BJ (cell line): ENCODE measurements around the gene PHRF1. TPM values are rescaled to one million over a fixed set of nuclear protein-coding genes. Genes with fewer than 3 reads are reported as not detected.

ENCODE experiments used
- CTCF ChIA-PET: fragments of 350-600 bp; formaldehyde crosslinking; extraction: SDS; loops from one replicate; lab custom pipeline; 2021; ENCODE audit warnings: antibody characterized with exemption, inconsistent platforms; lab: Yijun Ruan, JAX
- POLR2A ChIA-PET: fragments of 300-600 bp; sonication (Branson Sonifier 250); formaldehyde crosslinking; extraction: SDS; loops from one replicate; lab custom pipeline; 2021; ENCODE audit warnings: antibody characterized with exemption; lab: Charles Lee
- DNase-seq: peaks from one replicate; pipeline ENCODE4 v3.0.0-alpha.2; 2011; ENCODE audit warnings: low read depth
- H3K27me3 ChIP-seq: 2 replicates; pipeline ENCODE4 v1.6.0; 2011; ENCODE audit warnings: low read length; ENCODE audit not compliant: control insufficient read depth, insufficient read depth
- H3K36me3 ChIP-seq: 2 replicates; pipeline ENCODE4 v1.5.1; 2011; ENCODE audit warnings: low read length; ENCODE audit not compliant: control insufficient read depth, insufficient read depth
- H3K4me3 ChIP-seq: 2 replicates; pipeline ENCODE4 v1.5.1; 2011; ENCODE audit warnings: low read depth, mild to moderate bottlenecking, control low read depth, low read length
- polyA plus RNA-seq: library from polyadenylated mRNA; depleted of rRNA; stranded (reverse); fragments of >200 nt; gene quantifications from 2 replicates; pipeline ENCODE4 v1.2.3, GENCODE V29; 2011
- TF ChIP-seq, protein P1 (sequence below): IDR thresholded peaks from 2 replicates; pipeline ENCODE4 v1.5.1; 2011; ENCODE audit warnings: low read depth, mild to moderate bottlenecking, control low read depth, inconsistent platforms, low read length, moderate library complexity; ENCODE audit not compliant: insufficient read depth

The PHRF1 gene
- polyA plus RNA-seq, 1 experiment = 10.7 TPM

GRCh38 chr11:603154-603553, 26.9 kb downstream of the PHRF1 start:
- CTCF ChIA-PET = interaction anchor here (0.9 to 2.1 kb wide), 2 partner anchors 9 kb away, joined by 5 to 6 read pairs; no protein-coding TSS in a partner anchor

DNA sequence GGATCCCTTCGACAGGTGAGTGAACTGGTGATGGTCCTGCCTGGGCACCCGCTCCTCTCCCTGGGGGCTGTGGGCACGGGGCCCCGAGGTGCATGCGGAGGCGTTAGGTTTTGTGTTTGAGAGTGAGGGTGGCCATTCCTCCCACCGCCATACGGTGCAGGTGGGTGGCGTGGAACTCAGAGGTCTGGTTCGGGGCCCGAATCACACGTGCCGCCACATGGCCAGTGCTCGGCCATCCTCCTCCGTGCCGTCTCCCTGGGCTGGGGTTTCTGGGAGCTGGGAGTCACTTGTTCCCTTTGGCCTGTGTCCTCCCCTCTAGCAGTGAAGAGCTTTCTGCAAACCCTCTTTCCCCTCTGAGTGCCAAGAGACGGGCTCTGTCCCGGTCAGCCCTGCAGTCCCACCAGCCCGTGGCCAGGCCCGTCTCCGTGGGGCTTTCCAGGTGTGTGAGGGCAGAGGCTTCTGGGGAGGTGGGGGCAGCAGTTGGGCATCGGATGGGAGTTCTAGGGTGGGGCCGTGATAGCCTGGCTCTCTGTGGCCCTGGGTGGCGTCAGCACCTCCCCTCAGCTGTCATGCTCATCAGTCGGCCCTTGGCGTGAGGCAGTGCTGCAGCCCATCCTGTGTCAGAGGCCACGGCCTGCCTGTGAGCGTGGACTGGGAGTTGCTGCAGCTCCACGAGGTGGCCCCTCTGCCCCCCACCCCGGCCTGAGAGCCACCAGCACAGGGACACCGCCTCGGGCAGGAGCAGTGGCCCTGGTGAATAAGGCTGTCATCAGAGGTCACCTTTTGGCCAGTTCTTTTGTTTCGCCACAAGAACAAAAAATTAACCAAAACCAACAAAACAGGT, 29.2 kb downstream of the PHRF1 start:
- TF ChIP-seq, protein P1, sequence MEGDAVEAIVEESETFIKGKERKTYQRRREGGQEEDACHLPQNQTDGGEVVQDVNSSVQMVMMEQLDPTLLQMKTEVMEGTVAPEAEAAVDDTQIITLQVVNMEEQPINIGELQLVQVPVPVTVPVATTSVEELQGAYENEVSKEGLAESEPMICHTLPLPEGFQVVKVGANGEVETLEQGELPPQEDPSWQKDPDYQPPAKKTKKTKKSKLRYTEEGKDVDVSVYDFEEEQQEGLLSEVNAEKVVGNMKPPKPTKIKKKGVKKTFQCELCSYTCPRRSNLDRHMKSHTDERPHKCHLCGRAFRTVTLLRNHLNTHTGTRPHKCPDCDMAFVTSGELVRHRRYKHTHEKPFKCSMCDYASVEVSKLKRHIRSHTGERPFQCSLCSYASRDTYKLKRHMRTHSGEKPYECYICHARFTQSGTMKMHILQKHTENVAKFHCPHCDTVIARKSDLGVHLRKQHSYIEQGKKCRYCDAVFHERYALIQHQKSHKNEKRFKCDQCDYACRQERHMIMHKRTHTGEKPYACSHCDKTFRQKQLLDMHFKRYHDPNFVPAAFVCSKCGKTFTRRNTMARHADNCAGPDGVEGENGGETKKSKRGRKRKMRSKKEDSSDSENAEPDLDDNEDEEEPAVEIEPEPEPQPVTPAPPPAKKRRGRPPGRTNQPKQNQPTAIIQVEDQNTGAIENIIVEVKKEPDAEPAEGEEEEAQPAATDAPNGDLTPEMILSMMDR = no peak
- peaks cover 50% of the 10 kb centered on the region for H3K36me3 ChIP-seq

More at GRCh38 chr11:603154-603553, 26.9 kb downstream of the PHRF1 start:
- Histone ChIP-seq H3K27me3 (no peaks in the 10 kb centered on the region), H3K4me3 (no peak overlapping the region), H3K36me3 (peaks cover 45% of the 10 kb centered on the region)
- TF ChIP-seq, protein P1 = no peak
- POLR2A ChIA-PET = no interaction called here
- DNase-seq = no peak

GRCh38 chr11:606245-606644, 30.0 kb downstream of the PHRF1 start:
- TF ChIP-seq, protein P1 = no peak
- Histone ChIP-seq H3K27me3 (no peaks in the 10 kb centered on the region), H3K36me3 (peaks cover 57% of the 10 kb centered on the region), H3K4me3 (no peak overlapping the region)
- DNase-seq = no peak
- ChIA-PET POLR2A (interaction anchor here (0.6 kb wide), 1 partner anchor 30 kb away, joined by 3 read pairs; the partner anchor contains the start of gene PHRF1), CTCF (no interaction called here)

More for the DNA sequence above, 29.2 kb downstream of the PHRF1 start:
- ChIA-PET POLR2A (no interaction called here), CTCF (no interaction called here)
- Histone ChIP-seq H3K27me3 (no peaks in the 10 kb centered on the region), H3K4me3 (no peak overlapping the region)
- DNase-seq = no peak

DNA sequence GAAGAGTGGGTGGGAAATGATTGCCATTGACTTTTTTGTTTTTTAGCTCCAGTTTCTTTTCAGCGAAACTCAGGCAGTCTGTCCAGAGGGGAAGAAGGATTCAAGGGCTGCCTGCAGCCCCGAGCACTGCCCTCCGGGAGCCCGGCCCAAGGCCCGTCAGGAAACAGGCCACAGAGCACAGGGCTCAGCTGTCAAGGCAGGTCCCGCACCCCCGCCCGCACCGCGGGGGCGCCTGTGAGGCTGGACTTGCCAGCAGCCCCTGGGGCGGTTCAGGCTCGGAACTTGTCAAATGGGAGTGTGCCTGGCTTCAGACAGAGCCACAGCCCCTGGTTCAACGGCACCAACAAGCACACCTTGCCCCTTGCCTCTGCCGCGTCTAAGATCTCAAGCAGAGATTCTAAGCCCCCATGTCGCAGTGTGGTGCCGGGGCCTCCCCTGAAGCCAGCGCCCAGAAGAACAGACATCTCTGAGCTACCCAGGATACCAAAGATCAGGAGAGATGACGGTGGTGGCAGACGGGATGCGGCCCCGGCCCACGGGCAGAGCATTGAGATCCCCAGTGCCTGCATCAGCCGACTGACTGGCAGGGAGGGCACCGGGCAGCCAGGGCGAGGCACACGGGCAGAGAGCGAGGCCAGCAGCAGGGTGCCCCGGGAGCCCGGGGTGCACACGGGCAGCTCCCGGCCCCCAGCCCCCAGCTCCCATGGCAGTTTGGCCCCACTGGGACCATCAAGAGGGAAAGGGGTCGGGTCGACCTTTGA, 30.9 kb downstream of the PHRF1 start:
- TF ChIP-seq, protein P1 = no peak
- POLR2A ChIA-PET = no interaction called here
- no peak for DNase-seq
- Histone ChIP-seq H3K36me3 (peaks cover 54% of the 10 kb centered on the region), H3K27me3 (no peaks in the 10 kb centered on the region), H3K4me3 (no peak overlapping the region)
- CTCF ChIA-PET = no interaction called here

DNA sequence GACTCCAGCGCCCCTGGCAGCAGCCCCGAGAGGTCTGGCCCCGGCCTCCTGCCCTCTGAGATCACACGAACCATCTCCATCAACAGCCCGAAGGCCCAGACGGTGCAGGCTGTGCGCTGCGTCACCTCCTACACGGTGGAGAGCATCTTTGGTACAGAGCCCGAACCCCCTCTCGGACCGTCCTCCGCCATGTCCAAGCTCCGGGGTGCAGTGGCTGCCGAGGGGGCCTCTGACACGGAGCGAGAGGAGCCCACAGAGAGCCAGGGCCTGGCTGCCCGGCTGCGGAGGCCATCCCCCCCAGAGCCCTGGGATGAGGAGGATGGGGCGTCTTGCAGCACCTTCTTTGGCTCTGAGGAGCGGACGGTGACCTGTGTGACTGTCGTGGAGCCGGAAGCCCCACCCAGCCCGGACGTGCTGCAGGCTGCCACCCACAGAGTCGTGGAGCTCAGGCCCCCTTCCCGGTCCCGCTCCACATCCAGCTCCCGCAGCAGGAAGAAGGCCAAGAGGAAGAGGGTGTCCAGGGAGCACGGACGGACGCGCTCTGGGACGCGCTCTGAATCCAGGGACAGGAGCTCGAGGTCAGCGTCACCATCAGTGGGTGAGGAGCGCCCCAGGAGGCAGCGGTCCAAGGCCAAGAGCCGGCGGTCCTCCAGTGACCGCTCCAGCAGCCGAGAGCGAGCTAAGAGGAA, 31.8 kb downstream of the PHRF1 start:
- CTCF ChIA-PET = no interaction called here
- Histone ChIP-seq H3K27me3 (no peaks in the 10 kb centered on the region), H3K4me3 (no peak overlapping the region), H3K36me3 (peaks cover 61% of the 10 kb centered on the region)
- TF ChIP-seq, protein P1 = no peak
- no peak for DNase-seq
- POLR2A ChIA-PET = no interaction called here
